Inferior parietal cortex (tissue), 1 donor: Measurements from ENCODE around the gene FAM174C.

Experiments
- DNase-seq: peaks from one replicate; pipeline ENCODE4 v3.0.0-alpha.2; 2016; ENCODE audit errors: extremely low spot score

Gene FAM174C

DNA sequence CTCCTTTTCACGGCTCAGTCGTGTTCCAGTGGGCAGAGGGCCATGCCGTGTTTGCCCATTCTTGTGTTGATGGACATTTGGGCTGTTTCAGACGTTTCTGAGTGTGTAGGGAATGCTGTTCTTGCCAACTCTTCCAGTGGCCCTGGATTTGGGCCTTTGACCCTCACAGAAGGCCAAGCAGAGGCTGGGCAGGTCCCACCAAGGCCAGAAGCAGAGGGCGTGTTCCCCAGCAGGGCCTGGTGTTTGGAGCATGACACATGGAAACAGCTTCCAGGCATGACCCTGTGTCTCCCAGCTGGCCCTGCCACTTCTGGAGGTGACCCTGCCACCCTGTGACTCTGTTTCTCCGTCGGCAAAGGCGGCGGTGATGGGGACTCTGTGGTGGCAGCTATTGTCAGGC lies 46.2 kb downstream of the FAM174C start:
- DNase-seq = no peak

DNA sequence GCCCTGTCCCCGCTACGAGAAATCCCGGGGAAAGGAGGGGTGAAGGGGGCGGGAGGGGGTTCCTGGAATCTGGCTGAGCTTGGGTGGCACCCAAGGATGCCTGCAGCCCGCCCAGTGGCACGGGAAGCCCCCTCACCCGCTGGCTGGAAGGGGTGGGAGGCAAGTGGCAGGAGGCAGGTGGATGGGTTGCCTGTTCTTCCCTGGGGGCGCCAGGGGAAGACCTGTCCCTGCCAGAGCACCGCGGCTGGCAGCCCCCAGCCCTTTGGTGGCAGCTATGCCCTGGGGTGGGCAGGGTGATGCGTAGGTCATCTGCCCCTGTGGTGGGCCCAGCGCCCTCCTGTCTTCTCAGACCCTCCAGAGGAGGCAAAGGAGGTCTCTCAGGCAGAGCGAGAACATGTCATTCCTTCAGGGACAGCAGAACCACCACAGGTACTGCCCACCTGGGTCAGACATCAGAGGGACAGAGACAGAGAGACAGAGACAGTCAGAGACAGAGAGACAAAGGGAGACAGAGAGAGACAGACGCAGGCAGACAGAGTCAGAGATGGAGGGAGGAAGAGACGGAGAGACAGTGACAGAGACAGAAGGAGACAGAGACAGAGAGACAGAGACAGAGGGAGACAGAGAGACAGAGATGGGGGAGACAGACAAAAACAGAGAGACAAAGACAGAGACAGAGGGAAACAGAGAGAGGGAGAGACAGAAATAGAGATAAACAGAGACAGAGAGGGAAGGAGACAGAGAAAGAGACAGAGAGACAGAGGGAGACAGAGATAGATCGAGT lies 47.1 kb downstream of the FAM174C start:
- DNase-seq = no peak

DNA sequence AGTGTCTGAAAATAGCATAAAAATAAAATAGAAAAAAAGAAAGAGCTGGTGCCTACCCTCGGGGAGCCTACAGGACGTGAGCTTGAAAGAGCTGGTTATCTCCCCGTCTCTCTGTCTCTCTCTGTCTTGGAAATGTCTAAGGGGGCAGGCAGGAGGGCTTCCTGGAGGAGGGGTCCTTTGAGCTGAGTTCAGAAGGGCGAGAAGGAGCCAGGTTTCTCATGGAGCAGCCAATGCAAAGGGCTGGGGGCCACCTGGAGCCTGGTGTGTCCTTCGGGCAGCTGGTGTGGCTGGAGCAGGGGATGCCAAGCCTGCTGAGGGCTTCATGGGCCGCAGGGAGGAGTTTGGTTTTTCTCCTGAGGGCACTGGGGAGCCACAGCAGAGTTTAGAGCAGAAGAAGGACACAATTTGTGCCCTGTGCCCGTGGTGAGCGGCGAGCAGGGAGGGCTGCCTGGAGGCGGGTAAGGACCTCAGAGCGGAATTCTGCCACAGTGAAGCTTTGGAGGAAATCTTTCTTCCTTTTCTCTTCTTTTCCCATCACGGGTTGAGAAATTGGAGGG lies 49.0 kb downstream of the FAM174C start:
- DNase-seq = no peak

DNA sequence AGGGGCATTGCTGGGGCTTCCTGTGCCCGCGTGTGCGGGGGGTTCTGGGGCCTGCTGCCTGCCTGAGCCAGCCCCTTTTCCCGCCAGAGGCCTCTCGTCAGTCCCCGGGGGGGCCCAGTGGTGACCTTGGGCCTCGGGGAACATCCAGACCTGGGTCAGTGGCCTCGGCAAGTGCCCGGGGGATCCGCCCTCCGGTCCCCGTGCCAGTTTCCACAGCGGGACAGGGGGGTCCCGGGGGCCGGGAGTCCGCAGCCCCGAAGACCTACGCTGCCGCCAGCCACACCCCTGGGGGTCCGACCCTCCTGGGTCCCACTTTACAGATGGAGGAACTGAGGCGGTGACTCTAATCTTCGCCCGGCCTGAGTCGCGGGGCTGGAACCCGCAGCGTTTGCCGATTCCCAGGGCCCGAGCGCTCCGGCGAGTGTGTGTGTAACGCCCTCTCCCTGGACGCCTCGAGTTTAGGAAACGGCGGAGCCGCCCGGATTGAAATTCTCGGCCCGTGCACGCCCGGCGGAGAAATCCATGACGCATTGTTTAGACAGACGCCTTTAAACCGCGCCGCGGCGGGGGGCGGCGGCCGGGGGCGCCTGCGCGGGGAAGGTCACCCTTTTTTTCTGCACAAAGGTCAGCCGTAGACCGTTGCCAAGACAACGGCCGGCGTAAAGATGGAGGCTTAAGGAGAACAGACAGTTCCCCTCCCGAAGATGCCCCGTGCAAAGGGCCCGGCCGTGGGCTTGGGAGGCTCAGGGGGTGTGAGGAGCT lies 49.7 kb downstream of the FAM174C start:
- DNase-seq = peak; percentile 65

DNA sequence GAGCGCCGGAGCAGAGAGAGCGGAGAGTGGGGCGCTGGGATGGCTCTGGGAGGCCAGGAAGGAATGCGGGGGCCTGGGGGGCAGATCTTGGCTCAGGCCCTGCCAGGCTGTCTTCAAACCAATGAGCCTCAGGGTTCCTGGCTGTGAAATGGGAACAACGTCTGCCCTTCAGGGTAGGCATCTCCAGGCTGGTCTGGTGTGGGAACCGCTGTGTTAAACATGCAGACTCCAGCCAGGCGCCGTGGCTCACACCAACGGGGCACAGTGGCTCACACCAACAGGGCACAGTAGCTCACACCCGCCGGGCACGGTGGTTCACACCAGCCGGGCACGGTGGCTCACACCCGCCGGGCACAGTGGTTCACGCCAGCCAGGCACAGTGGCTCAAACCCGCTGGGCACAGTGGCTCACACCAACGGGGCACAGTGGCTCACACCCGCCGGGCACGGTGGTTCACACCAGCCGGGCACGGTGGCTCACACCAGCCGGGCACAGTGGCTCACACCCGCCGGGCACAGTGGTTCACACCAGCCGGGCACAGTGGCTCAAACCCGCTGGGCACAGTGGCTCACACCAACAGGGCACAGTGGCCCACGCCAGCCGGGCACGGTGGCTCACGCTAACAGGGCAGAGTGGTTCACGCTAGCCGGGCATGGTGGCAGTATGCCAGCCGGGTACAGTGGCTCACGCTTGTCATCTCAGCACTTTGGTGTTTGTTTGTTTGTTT lies 50.4 kb downstream of the FAM174C start:
- DNase-seq = no peak

DNA sequence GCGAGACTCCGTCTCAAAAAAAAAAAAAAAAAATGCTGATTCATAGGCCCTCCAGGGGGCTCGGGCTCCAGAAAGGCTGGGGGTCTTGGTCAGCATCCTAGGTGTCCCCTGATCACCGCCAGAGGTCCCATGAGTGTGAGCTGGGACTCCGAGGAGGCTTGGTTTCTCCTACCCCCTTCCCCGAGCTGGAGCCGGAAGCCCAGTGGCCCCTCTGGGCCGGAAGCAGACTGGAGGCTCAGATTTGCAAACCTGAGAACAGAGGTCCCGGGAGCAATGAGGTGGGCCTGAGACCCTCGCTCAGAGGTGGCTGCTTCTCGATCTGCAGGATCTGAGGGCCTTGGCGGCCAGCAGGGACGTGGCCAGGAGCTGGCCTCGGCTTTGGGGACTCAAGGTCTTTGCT lies 51.8 kb downstream of the FAM174C start:
- DNase-seq = no peak
